ENCODE measurements around the gene NME3.

DNA sequence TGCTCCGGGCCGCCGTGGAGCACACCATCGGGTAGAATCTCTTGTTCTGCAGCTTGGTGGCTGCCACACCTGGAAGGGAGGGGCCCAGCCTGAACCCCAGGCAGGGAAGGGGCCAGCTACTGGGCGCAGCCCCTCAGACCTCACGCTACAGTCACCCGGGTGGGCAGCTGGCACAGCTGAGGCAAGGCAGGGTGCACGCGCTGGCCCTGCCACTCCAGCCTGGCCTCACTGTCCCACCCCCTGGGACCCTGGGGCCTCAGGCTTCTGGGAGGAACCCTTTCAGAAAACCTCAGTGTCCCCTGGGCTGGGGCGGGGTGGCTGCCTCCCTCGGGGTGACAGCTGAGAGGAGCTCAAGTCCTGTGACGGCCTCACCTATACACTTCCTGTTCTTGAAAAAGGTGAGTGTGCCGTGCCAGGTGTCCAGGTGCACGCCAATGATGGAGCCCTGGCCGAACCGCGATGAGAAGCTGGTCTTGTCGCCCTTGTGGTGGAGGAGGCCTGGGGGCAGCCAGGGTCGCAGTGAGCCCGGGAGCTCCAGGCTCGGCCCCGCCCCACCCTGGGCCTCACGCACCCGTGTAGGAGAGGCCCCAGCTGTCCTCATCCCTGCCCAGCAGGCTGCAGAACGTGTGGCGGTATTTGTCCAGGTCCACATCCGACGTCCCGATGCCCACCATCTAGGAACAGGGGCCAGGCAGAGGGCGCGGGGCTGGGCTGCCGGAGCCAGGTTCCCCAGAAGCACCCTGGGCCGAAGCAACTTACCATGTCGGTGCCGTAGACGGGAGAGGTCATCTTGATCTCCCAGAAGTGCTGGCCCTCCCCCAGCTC is 6.2 kb upstream of the NME3 start:
- no peak for TF ChIP-seq GATAD2A (IDR thresholded peaks at IDR 0.05)
- TF ChIP-seq XRCC5 (IDR thresholded peaks at IDR 0.05; ENCODE audit: low read depth, low read length), result no peak
- no peak for TF ChIP-seq ZNF324 (CRISPR knock-in tag; IDR thresholded peaks at IDR 0.05)
